ENCODE results near the gene CLSTN2. TPM values are rescaled to one million over a fixed set of nuclear protein-coding genes. Genes with fewer than 3 reads are reported as not detected.

The CLSTN2 gene
- total and polyA plus RNA-seq, 2 experiments from 2014 or later: 23.0 to 27.0 TPM

- Histone ChIP-seq H4K20me1 (ENCODE audit: insufficient read depth, poor library complexity, severe bottlenecking) (no peaks in the 10 kb centered on the region), H3K9me2 (replicated peaks; ENCODE audit: insufficient read depth) (no peaks in the 10 kb centered on the region), H3K27me3 (peaks cover under 1% of the 10 kb centered on the region), H3K4me3 (no peak overlapping the region), H3K9me3 (ENCODE audit: low read depth) (no peaks in the 10 kb centered on the region), H3K4me1 (ENCODE audit: insufficient read depth) (no peaks in the 10 kb centered on the region), H3K27ac (no peak overlapping the region), H3K36me3 (replicated peaks; ENCODE audit: insufficient read depth, low read depth) (no peaks in the 10 kb centered on the region), H2AFZ (no peak overlapping the region), H3K79me2 (no peaks in the 10 kb centered on the region), H3K4me2 (no peak overlapping the region)
- 69% methylated on average over 2 of the region's 2 CpGs for WGBS (ENCODE audit: low lambda C conversion rate, missing lambda C conversion rate)
- TF ChIP-seq EZH2phosphoT487 (IDR thresholded peaks at IDR 0.05; ENCODE audit: low read depth, severe bottlenecking, unreplicated experiment) (no peak), CTCF (IDR thresholded peaks at IDR 0.05; ENCODE audit: poor library complexity) (no peak), EZH2 (IDR thresholded peaks at IDR 0.05; ENCODE audit: borderline replicate concordance) (no peak)
- no peak for DNase-seq (ENCODE audit: low spot score)
Measured at GRCh38 chr3:140088513-140088912, 153.5 kb downstream of the CLSTN2 start.

GRCh38 chr3:140089403-140090072 is 154.6 kb downstream of the CLSTN2 start:
- H3K9me2 ChIP-seq (replicated peaks; ENCODE audit: insufficient read depth): no peaks in the 10 kb centered on the region
- no peak for DNase-seq (ENCODE audit: low spot score)
- no peak overlapping the region for H2AFZ ChIP-seq
- no peak overlapping the region for H3K4me3 ChIP-seq
- TF ChIP-seq EZH2phosphoT487 (IDR thresholded peaks at IDR 0.05; ENCODE audit: low read depth, severe bottlenecking, unreplicated experiment) (no peak), CTCF (IDR thresholded peaks at IDR 0.05; ENCODE audit: poor library complexity) (no peak), EZH2 (IDR thresholded peaks at IDR 0.05; ENCODE audit: borderline replicate concordance) (no peak)
- H3K36me3 ChIP-seq (replicated peaks; ENCODE audit: insufficient read depth, low read depth): no peaks in the 10 kb centered on the region
- WGBS (ENCODE audit: low lambda C conversion rate, missing lambda C conversion rate): 95% methylated on average over 2 of the region's 2 CpGs
- no peaks in the 10 kb centered on the region for H3K4me1 ChIP-seq (ENCODE audit: insufficient read depth)
- no peaks in the 10 kb centered on the region for H3K79me2 ChIP-seq
- H3K4me2 ChIP-seq: no peak overlapping the region
- no peaks in the 10 kb centered on the region for H4K20me1 ChIP-seq (ENCODE audit: insufficient read depth, poor library complexity, severe bottlenecking)
- H3K27ac ChIP-seq: no peak overlapping the region
- H3K9me3 ChIP-seq (ENCODE audit: low read depth): no peaks in the 10 kb centered on the region
- no peaks in the 10 kb centered on the region for H3K27me3 ChIP-seq

GRCh38 chr3:140091143-140091542 is 156.2 kb downstream of the CLSTN2 start:
- Histone ChIP-seq H3K9me3 (ENCODE audit: low read depth) (no peaks in the 10 kb centered on the region), H2AFZ (no peak overlapping the region), H3K79me2 (no peaks in the 10 kb centered on the region), H3K27ac (no peak overlapping the region), H3K9me2 (replicated peaks; ENCODE audit: insufficient read depth) (no peaks in the 10 kb centered on the region), H3K27me3 (peaks cover 4% of the 10 kb centered on the region), H4K20me1 (ENCODE audit: insufficient read depth, poor library complexity, severe bottlenecking) (no peaks in the 10 kb centered on the region), H3K36me3 (replicated peaks; ENCODE audit: insufficient read depth, low read depth) (no peaks in the 10 kb centered on the region), H3K4me2 (no peak overlapping the region), H3K4me3 (no peak overlapping the region), H3K4me1 (ENCODE audit: insufficient read depth) (no peaks in the 10 kb centered on the region)
- 81% methylated on average over 3 of the region's 3 CpGs for WGBS (ENCODE audit: low lambda C conversion rate, missing lambda C conversion rate)
- TF ChIP-seq EZH2phosphoT487 (IDR thresholded peaks at IDR 0.05; ENCODE audit: low read depth, severe bottlenecking, unreplicated experiment) (no peak), EZH2 (IDR thresholded peaks at IDR 0.05; ENCODE audit: borderline replicate concordance) (no peak), CTCF (IDR thresholded peaks at IDR 0.05; ENCODE audit: poor library complexity) (no peak)
- DNase-seq (ENCODE audit: low spot score): peak; percentile 11

Data from hepatocyte (in vitro differentiated cells).